WI38 (cell line): ENCODE data around the gene MET.

ENCODE experiments used
- H3K4me3 ChIP-seq: 2 replicates; pipeline ENCODE4 v1.5.1; 2011; ENCODE audit warnings: low read depth, mild to moderate bottlenecking, control low read depth, low read length
- CTCF ChIP-seq: IDR thresholded peaks from 2 replicates; pipeline ENCODE4 v1.5.1; 2012; ENCODE audit warnings: low read depth, mild to moderate bottlenecking, control low read depth, low read length

The MET gene

DNA sequence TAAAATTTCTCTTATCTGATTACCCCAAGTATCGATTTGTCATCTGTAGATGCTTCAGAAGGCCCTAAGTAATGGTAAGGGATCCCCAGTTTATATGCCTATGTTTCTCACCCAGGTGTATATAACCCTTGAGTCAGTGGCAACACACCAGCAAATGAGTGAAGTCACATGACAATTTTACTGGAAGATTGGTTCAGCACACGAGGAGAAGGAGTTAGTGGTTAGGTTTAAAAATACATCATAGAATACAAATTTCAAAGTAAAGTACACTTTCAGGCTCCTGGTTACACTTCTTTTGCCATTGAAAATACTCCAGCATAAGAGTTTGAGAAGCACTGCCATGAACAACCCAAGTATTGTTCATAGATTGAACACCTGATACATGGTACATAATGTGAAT lies 160.7 kb downstream of the MET start:
- TF ChIP-seq CTCF, result no peak
- H3K4me3 ChIP-seq, result no peak overlapping the region

GRCh38 chr7:116834815-116835504 lies 163.0 kb downstream of the MET start:
- no peak for TF ChIP-seq CTCF
- H3K4me3 ChIP-seq, result no peak overlapping the region

DNA sequence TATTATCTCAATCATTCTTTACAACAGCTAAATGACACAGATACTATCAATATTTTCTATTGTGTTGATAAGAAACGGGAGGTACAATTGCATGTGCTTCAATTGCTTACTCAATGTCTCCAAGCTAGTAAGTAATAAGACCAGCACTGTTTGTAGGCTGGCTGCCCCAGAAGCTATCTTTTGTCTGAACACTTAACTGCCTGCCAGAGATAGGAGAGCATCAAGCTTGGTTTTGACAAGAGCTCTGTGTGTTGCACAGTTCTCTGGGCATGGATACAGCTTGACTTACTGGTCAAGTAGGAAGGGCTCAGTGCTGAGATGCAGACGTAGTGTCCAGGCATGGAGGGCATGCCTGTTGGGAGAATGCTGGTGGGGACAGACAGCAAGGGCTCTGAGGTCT lies 164.1 kb downstream of the MET start:
- TF ChIP-seq CTCF, result no peak
- H3K4me3 ChIP-seq, result no peak overlapping the region

GRCh38 chr7:116836911-116837310 lies 164.9 kb downstream of the MET start:
- H3K4me3 ChIP-seq, result no peak overlapping the region
- no peak for TF ChIP-seq CTCF

DNA sequence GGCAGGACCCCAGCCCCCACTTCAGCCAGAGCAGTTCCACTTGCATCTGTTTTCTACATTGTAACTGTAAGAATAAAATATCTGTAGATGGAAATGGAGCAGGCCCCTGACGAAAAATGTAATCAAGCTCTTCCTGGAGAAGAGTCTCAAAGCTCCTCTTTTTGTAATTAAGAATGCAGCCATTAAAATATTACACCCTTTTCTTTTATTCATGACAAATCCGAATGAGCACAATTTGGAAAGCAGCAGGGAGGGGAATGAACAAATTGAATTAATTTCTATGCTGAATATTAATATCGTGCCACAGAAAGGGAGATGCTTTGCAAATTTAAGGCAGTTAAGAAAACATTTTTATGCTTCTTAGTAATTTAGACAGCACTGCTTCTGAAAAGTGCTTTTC lies 165.6 kb downstream of the MET start:
- H3K4me3 ChIP-seq, result no peak overlapping the region
- TF ChIP-seq CTCF, result no peak

DNA sequence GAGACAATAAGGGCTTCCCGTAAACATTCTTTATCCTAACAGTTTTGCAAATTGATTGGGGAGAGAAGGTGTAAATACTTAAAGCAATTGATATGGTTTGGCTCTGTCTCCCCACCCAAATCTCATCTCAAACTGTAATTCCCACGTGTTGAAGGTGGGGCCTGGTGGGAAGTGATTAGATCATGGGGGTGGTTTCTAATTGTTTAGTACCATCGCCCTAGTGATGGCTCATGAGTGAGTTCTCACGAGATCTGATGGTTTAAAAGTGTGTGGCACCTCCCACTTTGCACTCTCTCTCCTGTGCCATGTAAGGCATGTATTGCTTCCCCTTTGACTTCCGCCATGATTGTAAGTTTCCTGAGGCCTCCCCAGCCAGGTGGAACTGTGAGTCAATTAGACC lies 168.3 kb downstream of the MET start:
- TF ChIP-seq CTCF, result no peak
- H3K4me3 ChIP-seq, result no peak overlapping the region

DNA sequence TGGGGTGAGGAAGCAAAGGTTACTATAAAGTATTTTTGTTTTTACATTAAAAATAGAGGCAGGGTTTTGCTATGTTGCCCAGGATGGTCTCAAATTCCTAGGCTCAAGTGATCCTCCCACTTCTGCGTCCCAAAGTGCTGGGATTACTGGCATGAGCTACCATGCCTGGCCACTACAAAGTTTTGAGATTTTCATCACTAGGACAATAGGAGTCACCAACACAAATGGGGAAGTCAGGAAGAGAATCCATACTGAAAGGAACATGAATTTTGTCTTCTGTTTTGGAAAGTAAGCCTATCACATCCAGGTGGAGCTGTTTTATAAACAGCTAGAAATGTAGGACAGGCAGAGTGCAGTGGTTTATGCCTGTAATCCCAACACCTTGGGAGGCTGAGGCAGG lies 170.4 kb downstream of the MET start:
- no peak for TF ChIP-seq CTCF

More for the DNA sequence above, 170.4 kb downstream of the MET start:
- H3K4me3 ChIP-seq, result no peak overlapping the region
